HG03108 (cell line): Measurements from ENCODE around the gene VWCE.
A peak's percentile ranks its signal among the peaks of the same experiment; 100 is the strongest.

Experiments used
- ATAC-seq: cut with Tn5 transposase; IDR thresholded peaks from one replicate; pipeline ENCODE4 v1.9.1; 2021; ENCODE audit warnings: moderate library complexity; ENCODE audit not compliant: unreplicated experiment

The VWCE gene

DNA sequence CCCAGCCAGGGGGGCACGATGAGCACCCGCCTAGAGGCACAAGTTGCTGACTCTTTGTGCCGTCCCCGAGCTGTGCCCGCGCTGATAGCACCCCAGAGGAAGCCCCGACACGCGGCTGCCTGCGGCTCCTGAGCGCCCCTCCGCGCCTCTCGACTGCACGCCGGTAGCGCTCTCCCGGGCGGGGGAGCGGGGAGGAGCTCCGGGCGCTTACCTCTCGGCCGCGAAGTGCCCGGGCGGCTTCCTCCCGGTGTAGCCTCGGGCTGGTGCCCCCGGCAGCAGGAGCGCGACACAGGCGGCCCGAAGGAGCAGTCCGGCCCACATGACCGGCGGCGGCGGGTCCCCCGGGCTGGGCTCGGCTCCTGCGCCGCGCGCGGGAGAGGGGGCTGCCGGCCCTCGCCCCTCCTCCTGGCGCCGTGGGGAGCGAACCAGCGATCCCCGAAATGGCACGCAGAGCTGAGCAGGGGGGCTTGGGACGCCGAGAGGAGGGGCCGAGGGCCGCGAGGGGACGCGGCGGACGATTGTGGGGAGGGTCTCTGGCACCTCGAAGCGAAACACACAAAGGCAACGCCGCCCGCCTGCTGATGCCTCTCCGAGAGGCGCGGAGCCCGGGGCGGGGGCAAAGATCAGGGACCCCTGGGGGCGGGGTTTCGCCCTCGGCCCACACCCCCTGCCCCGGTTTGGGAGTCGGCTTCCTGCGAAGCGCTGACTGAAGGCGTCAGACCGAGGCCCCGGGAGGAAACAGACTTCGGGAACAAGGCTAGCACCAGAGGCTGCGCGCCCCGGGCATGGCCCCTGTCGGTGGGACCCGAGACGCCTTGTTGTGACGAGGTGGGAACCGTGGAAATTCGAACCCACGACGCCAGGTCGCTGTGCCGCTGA lies at the start of gene VWCE:
Gene VWCE, minus strand, starts transcription at position 600 of the 879 bp plus-strand sequence. Its CDS starts 279 bp downstream, at position 321.
- ATAC-seq = peak; percentile 78

DNA sequence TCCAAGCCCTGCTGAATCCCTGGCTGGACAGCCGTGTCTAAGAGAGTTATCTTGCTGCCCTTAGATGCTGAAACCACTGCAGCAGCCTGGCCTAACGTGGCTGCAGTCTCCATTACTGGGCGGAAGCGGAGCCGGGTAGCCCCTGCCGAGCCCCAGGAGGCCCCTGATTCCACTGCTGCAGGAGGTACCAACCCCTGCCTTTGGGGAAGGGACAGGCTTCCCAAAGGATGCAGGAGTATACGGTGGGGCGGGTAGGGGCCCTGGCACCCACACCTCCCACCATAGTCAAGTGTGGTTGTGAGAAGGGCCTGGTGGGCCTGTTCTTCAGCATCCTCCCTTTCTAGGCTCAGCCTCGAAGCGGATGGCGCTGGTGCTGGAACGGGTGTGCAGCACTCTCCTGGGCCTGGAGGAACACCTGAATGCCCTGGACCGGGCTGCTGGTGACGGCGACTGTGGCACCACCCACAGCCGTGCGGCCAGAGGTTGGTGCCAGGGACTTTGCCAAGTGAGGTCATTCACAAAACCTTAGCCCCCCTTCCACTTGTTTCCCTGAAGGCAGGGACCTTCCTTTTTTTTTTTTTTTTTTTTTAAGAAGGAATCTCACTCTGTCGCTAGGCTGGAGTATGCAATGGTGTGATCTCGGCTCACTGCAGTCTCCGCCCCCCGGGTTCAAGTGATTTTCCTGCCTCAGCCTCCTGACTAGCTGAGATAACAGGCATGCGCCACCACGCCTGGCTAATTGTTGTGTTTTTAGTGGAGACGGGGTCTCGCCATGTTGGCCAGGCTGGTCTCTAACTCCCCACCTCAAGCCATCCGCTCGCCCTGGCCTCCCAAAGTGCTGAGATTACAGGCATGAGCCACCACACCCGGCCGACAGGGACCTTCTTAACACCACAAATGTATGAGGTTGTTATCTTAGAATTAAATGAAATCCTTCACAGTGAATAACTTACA lies 49.0 kb upstream of the VWCE start:
- no peak for ATAC-seq

DNA sequence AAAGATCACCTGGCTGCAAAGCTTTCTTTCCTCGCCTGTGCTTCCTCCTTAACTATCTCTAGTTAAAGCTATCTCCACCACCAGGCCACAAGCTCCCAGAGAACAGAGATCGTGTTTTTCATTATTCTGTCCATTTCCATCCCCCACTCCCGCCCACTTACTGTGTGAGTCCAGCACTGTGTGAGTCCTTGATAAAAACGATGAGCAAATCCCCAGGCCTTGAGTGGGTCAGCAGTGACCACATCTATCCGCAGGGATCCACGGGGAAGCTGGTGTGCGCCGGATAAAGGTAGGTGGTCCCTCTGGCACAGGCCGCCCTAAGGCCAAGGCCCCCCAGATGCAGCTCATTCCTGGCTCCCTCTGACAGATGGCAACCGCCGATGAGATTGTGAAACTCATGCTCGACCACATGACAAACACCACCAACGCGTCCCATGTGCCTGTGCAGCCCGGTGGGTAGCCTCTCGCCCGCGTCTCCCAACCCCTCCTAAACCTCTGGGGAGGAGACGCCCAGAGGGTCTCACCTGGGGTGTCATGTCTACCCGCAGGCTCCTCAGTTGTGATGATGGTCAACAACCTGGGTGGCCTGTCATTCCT lies 47.2 kb upstream of the VWCE start:
- ATAC-seq = no peak

- no peak for ATAC-seq
These were observed 46.6 kb upstream of the VWCE start for GRCh38 chr11:61341706-61342105.

GRCh38 chr11:61340979-61341378 lies 45.9 kb upstream of the VWCE start:
- ATAC-seq = no peak

DNA sequence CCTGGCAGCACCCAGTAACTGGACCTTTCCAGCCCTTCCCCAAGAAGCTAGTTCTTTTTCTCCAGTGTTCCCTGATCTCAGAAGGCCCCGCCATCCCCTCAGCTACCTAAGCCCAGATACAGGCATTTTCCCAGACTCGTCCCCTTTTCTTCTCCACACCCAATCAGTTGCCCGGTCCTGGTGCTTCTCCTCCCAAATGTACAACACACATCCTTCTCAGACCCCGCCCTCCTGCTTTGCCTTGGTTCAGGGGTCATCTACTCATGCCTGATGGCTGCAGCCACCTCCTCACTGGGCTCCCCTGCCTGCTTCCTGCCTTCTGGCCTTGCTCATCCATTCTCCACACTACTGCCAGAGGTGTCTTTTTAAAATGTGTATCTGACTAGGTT lies 44.4 kb upstream of the VWCE start:
- ATAC-seq = no peak

DNA sequence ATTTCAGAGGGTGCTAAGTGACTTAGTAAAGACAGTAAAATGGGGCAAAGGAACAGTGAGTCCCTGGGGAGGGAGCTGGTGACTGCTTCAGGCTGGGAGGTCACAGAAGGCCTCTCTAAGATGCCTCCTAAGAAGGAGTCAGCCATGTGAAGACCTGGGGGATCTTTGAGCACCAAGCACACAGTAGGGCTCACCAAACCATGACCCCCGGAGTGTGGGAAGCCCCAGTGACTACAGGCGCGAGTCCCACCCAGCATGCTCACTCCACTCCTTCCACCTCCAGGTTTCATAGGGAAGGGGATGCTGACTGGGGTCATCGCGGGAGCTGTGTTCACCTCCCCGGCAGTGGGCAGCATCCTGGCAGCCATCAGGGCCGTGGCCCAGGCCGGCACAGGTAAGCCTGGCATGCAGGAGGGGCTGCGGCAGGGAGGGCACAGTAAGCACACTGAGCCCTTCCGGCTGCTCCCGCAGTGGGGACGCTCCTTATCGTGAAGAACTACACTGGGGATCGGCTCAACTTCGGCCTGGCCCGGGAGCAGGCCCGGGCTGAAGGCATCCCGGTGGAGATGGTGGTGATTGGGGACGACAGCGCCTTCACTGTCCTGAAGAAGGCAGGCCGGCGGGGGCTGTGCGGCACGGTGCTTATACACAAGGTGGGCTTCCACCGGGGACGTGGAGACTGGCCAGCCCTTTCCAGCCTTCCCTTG lies 43.8 kb upstream of the VWCE start:
- ATAC-seq = no peak

GRCh38 chr11:61337706-61338470 lies 42.8 kb upstream of the VWCE start:
- ATAC-seq = no peak

GRCh38 chr11:61336171-61336935 lies 41.2 kb upstream of the VWCE start:
- ATAC-seq = peak; percentile 46

GRCh38 chr11:61335355-61335710 lies 40.2 kb upstream of the VWCE start:
- ATAC-seq = no peak

DNA sequence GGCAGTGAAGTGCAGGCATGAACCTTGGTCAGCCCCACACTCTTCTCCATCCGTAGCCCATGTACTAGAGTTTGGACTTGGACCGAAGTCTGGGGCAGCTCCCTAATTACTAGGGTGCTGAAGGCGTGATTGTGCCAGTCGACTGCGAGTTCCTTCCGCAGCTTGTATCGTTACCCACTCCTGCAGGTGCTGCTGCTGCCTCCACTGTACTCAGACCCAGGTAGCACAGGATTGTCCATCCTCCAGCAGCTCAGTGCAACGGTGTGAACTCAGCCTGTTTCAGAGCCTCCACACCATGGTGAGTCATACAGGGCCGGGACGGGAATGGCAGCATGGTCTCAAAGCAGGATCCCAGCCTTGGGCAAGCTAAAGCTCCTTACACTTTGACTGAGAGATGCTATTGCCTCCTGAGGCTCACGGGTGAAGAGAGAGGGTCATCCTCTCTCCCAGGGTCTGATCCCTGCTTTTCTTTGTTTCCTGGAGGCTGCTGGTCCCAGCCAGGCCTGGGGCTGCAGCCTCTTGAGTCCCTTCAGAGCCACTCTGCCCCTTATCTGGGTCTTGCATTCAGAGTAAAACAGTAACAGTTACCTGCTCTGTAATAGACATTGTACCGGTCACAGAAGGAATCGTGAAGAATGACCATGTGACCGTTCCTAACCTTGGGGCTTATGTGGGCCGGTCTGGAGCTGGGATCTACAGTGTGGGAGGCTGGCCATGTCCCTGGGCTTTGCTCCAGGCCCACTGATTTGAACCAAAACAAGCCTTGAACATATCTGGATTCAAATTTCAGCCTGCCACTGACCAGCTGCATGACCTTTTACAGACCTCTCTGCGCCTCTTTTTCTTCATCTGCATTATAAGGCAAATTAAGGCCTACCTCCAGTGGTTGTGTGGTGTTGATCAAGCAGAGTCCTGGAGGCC lies 39.6 kb upstream of the VWCE start:
- no peak for ATAC-seq

- no peak for ATAC-seq
These were observed 38.7 kb upstream of the VWCE start for GRCh38 chr11:61333550-61334433.

GRCh38 chr11:61332797-61333549 lies 37.9 kb upstream of the VWCE start, which contains the start of the genes DDB1 and TKFC:
Gene DDB1, minus strand, starts transcription at chr11:61333105. Its CDS starts 137 bp downstream, at chr11:61332968.
Gene TKFC, plus strand, starts transcription at chr11:61333228. Its CDS starts 1,501 bp downstream, at chr11:61334729.
- peak; percentile 92 for ATAC-seq

GRCh38 chr11:61332281-61332796 lies 37.2 kb upstream of the VWCE start:
- no peak for ATAC-seq

GRCh38 chr11:61331651-61332050 lies 36.5 kb upstream of the VWCE start:
- ATAC-seq = no peak

GRCh38 chr11:61329871-61330270 lies 34.8 kb upstream of the VWCE start:
- no peak for ATAC-seq
